ENCODE results near the gene GXYLT1.
A peak's percentile ranks its signal among the peaks of the same experiment; 100 is the strongest.
"Not testable (repeated sequence)": the region's sequence is repeated elsewhere in the genome, so short reads cannot be mapped to it uniquely, and the experiment has no call there.

GXYLT1 gene

DNA sequence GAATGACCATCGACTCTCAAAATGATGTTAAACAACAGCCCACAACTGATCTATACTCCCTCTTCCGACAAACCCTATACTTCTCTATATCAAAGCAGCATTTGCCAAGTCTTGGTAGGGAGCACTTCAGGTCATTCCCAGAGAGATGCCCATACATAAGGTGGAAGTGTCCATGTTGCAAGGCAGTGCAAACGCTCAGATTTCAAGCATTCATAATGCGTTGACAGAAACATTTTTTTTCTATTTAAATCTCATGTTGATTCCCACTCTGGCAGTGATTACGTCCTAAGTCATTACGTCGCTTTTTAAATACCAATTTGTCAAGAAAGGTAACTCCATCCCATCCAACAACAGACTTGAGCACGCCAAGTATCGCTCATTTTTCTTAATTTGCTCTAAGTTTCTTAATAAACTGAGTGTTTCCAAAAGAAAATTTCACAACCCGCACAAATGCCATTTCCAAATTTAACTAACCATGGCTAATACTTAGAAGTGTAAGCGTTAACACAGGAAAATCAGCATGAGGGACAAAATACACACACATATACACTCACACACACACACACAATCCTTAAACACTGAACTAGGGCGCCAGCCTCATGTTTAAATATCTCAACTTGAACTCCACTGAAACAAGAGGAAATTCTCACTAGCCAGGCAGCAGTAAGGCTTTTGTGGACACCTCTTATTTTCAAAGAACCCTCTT, 1.1 kb downstream of the GXYLT1 start:
- DNase-seq: no peak

DNA sequence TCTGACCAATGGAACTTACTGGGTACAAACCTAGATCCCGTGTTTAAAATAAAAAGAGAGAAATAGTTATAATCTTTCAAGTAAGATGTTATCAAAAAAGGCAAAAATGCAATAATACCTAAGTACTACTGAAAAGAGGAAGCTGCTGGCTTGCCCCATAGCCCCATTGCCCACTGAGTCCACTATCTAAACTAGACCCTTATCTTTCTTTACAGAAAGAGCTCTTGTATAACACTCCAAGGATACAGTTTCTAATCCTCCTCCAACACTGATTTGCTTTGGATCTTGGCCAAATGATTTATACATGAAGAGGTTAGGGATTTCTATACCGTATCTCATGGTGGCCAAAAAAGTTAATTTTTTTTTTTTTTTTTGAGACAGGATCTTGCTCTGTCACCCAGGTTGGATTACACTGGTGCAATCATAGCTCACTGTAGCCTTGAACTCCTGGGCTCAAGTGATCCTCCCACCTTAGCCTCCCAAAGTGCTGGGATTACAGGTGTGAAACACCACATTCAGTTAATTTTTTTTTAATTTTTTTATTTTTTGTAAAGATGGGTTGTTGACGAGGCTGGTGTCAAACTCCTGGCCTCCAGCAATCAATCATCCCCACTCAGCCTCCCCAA, 2.6 kb downstream of the GXYLT1 start:
- no peak for DNase-seq

DNA sequence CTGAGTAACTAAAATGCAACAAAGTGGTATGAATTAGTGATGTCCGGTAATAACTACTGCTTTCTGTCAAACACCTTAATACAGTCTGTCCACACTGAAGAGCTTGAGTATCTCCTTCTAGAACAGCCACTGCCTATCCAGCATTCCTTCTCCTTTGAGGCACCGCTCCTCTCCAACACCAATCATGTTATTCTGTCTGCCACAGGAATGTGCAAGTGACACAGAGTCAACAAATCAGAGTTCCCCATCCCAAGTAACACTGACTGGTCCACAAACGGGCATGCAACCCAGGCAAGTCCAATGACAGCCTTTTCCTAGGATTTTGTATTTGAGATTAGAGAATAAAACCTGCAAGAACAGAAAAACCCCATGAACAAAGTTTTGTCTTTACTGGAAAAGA, 3.8 kb downstream of the GXYLT1 start:
- DNase-seq: no peak

DNA sequence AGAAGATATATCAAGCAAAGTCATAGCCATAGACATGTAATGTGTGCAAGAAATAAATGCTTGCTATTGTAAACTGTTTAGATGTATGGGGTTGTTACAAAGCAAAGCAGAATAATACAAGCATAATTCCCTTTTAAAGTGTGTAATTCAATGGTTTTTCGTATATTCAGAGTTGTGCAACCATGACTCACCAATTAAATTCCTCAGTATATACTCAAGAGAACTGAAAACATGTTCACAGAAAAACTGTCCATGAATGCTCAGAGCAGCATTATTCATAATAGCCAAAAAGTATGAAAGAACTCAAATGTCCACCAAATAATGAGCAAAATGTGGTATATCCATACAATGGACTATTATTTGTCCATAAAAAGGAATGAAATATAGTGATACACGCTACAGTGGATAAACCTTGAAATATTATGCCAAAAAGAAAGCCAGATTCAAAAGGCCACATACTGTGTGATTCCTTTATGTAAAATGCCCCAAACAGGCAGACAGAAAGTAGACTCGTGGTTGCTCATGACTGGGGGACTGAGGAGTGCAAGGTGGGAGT, 9.3 kb downstream of the GXYLT1 start:
- DNase-seq: no peak

DNA sequence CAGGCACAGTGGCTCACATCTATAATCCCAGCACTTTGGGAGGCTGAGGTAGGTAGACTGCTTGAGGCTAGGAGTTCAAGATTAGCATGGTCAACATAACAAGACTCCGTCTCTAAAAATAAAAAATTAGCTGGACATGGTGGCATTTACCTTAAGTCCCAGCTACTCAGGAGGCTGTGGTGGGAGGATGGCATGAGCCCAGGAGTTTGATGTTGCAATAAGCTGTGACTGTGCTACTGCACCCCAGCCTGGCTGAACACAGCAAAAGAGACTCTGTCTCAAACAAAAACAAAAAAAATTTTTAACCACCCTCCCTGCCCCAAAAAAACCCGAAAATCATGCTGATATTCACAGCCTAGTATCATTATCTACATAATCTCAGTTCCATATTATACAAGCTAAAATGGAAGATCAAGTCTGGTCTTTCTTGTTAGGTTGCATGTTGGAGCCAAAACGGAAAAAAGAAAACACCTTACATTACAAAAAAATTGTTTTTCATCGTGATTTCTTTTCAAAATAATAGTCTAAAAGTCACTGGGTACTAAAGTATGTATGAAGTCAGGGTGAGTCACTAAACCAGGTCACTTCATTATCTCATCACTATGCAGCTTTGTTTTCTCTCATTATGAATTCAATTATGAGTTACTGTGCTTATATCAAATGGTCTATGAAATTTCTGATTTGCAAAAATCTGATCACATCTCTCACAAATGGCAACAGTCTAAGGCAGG, 13.8 kb downstream of the GXYLT1 start:
- no peak for DNase-seq

DNA sequence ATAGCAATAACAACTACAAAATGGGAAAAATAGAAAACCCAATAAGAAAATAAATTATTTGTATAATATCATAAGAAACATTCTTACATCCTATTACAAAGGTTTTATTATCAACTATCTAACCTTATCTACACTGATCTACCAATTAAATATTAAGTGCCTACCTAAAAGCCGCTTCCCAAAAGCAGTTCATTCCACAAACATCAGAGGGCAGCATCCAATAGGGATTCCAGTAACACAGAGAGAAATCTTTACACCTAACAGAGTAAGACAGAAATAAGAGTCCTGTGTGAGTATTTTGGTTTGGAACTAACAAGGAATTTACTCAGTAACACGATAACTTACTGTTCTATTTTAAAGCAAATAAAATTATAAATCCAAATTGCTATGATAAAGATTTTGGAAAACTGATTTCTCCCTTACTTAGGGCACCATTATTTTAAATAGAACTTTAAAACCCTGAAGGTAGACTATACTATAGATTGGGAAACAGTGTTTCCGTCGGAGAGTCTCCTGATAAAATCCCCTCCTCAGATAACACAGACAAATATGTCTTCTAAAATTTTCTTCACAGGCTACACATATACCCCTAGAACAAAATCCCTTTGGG, 15.0 kb downstream of the GXYLT1 start:
- peak; percentile 27 for DNase-seq

DNA sequence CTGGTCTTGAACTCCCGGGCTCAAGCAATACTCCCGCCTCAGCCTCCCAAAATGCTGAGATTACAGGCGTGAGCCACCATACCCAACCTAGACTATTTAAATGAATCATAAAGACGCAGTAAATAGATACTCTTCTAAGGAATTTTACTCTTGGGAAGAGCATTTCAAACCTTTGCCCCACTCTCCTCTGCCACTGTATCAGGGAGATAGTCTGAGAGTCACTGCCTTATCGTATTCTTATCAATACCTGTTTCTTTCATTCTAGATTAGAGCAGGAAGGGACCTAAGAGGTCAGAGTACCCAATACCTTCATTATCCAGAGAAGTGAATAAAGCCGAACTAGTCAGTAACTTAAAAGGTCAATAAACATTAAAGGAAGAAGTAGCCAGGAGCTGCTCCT, 15.8 kb downstream of the GXYLT1 start:
- no peak for DNase-seq

DNA sequence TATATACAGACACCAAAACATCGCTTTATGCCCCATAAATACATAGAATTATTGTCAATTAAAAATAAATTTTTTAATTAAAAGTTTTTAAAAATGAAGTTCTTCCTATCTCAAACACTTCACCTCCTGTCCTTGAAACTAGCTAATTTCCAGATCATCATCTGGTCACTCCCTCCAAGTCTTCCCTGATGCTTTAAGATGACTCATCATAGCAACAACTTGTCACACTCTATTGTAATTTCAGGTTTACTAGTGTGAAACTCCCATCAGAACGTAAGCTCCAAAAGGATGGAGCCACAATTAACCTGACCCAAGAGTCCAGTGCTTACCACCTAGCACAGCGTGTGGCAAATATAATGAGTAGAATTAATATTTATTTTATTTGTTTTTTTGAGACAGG, 16.3 kb downstream of the GXYLT1 start:
- DNase-seq: no peak

DNA sequence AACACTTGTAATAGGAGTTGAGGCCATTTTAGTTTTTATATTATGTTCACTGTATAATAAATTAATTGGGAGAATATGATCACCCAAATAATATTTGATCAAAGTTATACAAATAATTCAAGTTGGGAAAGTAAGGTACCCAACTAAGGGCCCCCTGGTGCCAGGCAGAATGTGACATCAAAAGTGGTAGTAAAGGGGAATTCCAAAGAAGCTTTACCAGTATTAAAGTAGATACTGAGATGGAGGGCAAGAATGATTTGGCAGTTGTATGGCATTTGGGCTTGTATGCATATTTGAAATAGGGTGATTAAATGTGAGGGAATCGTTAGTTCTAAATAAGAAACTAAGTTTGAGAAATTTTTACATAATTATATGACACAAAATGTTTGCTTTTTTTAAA, 17.7 kb downstream of the GXYLT1 start:
- no peak for DNase-seq

DNA sequence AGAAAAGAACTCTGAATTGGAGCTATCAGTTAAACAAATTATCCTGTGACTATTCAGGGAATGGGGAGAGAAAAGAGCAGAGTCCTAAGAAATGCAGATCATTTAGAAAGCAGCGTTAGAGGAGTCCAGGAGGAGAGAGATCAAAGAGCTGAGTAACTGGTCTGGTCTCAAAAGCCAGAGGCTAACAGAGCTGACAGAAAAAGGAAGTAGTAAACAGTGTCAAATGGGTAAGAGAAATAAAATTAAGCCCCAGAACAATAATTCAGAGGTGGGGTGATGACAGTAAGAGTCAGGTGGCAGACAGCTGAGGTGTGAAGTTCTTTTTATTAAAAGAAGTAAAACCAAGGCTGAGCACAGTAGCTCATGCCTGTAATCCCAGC, 19.3 kb downstream of the GXYLT1 start:
- no peak for DNase-seq

DNA sequence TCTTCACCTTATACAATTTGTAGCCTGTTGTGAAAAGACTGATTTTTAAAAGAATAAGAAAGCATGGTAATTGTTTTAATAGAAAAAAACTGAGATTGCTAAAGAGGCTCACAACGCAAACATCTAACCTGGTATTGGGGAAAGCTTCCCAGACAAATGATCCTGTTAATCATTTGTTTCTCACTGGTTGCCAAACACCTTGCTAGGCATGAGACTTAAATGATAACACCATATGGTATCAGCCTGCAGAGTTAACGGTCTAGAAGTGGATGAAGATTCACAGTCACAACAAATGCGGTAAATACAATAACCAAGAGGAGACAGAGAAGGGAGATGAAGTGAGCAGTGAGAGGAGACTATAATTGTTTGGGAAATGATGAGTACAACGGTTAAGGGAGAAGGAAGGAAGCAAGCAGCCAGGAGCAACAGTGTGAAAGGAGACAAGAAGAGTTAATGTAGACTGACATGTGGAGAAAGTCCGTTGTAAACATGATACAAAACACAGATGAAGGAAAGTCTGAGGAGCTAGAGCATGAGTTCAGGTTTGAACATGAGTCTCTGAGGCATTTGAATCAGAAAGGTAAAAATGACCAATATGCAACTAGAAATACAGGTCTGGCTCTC, 19.8 kb downstream of the GXYLT1 start:
- no peak for DNase-seq

DNA sequence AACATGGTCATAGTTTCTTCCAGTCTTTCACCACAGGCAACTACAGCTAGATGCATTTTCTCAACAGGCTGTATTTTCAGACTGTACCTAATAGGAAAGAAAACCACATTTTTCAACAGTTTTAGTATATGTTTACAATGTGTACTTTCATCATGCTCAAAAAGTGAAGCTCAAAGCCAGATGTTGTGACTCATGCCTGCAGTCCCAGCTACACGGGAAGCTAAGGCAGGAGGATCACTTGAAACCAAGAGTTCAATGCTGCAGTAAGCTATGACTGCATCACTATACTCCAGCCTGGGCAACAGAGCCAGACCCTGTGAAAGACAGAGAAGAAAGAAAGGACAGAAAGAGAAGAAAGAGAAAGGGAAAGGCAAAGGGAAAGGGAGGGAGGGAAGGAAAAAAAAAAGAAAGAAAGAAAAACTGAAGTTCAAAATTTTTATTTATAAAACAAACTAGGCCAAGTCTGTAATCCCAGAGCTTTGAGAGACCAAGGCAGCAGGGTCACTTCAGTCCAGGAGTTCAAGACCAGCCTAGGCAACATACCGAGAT, 25.5 kb downstream of the GXYLT1 start:
- DNase-seq: no peak

DNA sequence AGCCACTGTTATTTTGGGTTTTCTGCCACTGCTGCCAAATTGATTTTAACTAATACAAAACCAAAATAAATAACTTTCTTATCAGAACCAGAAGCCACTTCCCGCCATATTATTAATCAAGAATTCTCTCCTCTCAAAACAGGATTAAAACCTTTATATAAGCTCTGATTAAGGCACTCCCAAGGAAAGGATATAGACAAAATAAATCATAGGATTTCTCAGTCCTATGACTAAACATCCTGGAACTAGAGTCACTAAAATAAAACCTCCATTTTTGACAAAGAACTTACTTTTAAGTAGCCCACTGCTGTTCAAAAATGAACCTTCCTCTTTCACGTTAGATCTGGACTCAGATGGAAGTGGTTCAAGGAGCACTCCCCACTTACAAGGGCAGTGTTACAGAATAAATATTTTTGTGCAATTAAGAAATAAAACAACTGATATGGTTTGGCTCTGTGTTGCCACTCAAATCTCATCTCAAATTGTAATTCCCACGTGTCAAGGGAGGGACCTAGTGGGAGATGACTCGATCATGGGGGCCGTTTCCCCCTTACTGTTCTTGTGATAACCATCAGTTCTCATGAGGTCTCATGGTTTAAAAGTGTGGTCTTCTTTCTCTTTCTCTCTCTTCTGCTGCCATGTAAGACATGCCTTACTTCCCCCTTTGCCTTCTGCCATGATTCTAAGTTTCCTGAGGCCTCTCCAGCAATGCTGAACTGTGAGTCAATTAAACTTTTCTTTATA, 26.4 kb downstream of the GXYLT1 start:
- DNase-seq: no peak

DNA sequence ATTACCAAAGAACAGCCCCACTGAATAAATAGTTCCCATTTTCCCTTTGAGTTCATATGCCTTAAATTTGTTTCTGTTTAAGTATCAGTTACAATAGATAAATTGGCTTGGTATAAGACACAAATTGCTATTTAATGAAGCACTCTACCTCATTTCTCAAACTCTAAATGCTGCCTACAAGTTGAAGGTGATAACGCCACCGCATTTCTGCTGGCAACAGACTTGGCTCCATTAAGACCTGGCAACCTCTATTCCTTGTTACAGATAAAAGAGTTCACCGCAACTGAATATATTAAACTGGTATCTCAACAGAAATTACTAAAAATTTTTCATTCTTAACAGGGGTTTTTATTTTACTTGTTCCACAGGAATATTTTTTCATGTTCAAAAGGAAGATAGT, 35.6 kb downstream of the GXYLT1 start:
- DNase-seq: no peak

DNA sequence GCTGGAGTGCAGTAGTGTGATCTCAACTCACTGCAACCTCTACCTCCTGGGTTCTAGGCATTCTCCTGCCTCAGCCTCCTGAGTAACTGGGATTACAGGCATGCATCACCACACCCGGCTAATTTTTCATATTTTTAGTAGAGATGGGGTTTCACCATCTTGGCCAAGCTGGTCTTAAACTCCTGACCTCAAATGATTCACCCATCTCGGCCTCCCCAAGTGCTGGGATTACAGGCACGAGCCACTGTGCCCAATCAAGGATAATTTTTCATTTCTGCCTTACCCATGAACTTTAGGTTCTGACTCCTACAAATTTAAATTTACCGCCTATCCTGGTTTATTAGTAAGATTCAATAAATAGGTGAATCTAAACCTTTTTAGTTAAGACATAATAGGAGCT, 37.9 kb downstream of the GXYLT1 start:
- not testable (repeated sequence) for DNase-seq

DNA sequence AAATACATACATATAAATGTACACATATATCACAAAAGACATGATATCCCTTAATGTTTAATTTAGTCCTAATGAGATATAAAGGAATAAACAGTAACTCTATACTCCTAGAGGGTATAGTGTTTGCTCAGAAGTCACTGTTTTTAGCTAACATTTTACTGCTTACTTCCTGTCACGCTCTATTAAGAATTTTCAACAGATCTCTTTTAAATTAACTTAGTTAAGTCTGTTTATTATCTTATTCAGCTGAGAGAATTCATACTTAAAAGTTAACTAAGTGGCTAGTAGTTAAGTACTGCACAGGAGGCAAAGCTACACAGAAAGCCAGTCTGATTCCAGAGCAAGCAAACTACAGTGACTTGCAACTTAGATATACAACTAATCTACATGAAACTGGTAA, 39.9 kb downstream of the GXYLT1 start:
- DNase-seq: no peak

DNA sequence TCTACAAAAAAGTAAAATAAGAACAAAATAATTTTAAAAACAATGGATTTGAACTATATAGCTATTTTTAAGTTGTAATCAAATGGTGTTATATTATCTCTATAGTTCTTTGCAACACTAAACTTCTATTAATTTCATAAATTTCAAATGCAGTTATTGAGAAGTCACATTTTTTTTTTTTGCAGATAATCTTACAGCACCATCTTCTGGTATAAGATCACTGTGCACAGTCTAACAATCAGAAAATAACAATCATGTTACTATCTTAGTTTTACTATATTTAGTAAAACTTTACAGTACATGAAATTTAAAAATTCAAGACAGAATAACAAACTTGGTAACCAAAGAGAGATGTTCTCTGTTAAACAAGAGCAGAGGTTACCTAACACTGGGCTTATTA, 40.6 kb downstream of the GXYLT1 start:
- DNase-seq: no peak

DNA sequence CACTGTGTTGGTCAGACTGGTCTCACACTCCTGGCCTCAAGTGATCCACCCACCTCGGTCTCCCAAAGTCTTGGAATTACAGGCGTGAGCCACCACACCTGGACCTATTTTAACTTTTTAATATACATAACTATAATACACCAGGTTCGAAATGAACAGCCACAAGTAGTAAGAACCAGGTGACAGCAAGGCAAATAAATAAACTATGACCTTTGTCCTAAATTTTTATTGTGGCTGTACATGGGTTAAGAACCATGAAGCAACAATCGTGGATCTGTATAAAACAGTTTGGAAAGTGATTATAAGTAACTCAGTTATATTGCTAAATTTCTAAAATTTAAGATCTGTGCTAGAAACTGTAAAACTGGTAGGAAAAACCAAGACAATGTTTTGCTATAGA, 41.5 kb downstream of the GXYLT1 start:
- no peak for DNase-seq

DNA sequence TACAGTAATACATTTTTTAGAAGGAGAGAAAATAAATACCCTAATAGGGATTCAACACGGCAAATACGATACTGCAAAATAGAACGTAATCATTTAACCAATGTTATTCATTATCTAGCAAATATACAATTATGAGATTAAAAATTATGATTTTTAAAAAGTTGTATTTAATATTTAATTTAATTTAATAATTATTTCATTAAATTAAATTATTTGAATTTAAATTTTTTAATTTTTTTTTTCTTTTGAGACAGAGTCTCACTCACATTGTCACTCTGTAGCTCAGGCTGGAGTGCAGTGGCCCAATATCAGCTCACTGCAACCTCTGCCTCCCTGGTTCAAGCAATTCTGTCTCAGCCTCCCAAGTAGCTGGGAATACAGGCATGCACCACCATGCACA, 42.0 kb downstream of the GXYLT1 start:
- DNase-seq: no peak

DNA sequence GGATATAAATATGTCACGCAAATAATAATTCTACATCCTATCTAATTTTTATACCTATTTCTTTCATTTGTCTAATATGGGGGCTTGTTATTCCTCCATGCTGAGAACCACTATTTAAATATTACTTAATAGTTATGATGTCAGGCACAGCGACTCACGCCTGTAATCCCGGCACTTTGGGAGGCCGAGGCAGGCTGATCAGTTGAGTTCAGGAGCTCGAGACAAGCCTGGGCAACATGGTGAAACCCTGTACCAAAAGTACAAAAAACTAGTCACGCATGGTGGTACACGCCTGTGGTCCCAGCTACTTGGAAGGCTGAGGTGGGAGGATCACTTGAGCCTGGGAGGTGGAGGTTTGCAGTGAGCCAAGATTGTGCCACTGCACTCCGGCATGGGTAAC, 45.2 kb downstream of the GXYLT1 start:
- no peak for DNase-seq

DNA sequence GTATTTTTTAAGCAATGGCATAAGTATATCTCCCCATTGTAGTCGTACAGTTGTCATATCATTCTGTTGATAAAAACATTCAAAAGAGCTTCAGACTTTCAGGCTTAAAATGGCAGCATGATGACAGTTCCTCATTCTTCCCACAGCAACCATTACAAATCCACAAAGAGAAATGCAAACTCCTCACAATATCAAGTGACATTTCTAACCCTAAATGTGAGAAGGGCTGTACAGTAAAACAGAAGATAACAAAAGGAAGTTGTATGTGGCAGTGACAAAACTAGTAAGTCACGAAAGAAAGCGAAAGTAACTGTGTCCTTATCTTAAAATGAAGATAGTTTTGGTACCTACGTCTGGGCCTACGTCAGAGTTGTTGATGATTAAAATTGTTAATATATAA, 46.7 kb downstream of the GXYLT1 start:
- DNase-seq: no peak

DNA sequence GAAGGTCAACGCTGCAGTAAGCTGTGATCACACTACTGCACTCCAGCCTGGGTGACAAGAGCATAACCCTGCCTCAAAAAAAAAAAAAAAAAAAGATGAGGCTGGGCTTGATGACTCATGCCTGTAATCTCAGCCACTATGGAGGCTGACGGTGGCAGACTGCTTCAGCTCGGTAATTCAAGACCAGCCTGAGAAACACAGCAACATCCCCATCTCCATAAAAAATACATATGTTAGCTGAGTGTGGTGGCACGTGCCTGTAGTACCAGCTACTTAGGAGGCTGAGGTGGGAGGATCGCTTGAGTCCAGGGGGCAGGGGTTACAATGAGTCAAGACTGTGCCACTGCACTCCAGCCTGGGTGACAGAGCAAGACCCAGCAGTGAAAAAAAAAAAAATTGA, 50.4 kb downstream of the GXYLT1 start:
- no peak for DNase-seq

All from NCI-H1436 (cell line).